AG04450 (cell line): ENCODE data around the gene CENATAC. TPM values are rescaled to one million over a fixed set of nuclear protein-coding genes. Genes with fewer than 3 reads are reported as not detected.

Experiments
- CTCF ChIA-PET: fragments of 300-600, 350-600 bp; formaldehyde crosslinking; extraction: SDS; loops from one replicate; lab custom pipeline; 2022; ENCODE audit warnings: antibody characterized with exemption, inconsistent platforms; lab: Charles Lee
- POLR2A ChIA-PET: fragments of 350-600 bp; formaldehyde crosslinking; extraction: SDS; loops from one replicate; lab custom pipeline; 2021; ENCODE audit warnings: antibody characterized with exemption, inconsistent platforms; lab: Yijun Ruan, JAX
- DNase-seq: peaks from one replicate; pipeline ENCODE4 v3.0.0-alpha.2; 2011; ENCODE audit warnings: low read depth, low spot score
- H3K27ac ChIP-seq: one replicate; pipeline ENCODE4 v1.5.1; 2012; ENCODE audit warnings: low read depth, low read length, control low read depth
- H3K27me3 ChIP-seq: one replicate; pipeline ENCODE4 v1.6.0; 2012; ENCODE audit warnings: low read length; ENCODE audit not compliant: control insufficient read depth, insufficient read depth
- H3K4me3 ChIP-seq: 2 replicates; pipeline ENCODE4 v1.5.1; 2011; ENCODE audit warnings: mild to moderate bottlenecking, low read depth, low read length, control low read depth
- H3K9me3 ChIP-seq: 2 replicates; pipeline ENCODE4 v1.5.1; 2012; ENCODE audit warnings: low read length; ENCODE audit not compliant: control insufficient read depth, insufficient read depth
- CTCF ChIP-seq: IDR thresholded peaks from 2 replicates; pipeline ENCODE4 v1.5.1; 2011; ENCODE audit warnings: low read depth, low read length, control low read depth, inconsistent platforms
- polyA plus RNA-seq: library from polyadenylated mRNA; depleted of rRNA; stranded (reverse); fragments of >200 nt; gene quantifications from 2 replicates; pipeline ENCODE4 v1.2.3, GENCODE V29; 2011; rRNA removed
- small RNA-seq: library from RNA; depleted of rRNA; stranded (forward); fragments of <200 nt; gene quantifications from one replicate; pipeline ENCODE3, GENCODE V24; 2012; ENCODE audit warnings: low read depth; ENCODE audit not compliant: insufficient read length

CENATAC gene
- polyA plus RNA-seq, 1 experiment = 13.5 TPM

DNA sequence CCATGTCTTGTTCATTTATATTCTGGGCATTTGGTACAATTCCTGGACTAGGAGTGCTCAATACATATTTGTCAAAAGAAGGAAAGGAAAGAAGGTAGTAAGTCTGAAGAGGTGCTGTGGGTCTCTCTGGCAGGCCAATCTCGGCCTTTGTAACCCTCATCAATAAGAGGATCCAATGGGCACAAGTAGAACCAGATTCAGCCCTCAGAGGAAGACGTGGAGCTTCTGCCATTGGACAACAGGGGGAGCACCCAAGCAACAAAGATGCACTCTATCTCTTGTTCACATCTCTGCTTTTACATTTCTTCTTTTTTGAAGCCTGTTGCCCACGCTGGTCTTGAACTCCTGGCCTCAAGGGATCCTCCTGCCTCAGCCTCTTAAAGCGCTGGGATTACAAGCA lies 67.4 kb downstream of the CENATAC start:
- peak; percentile 59 for TF ChIP-seq CTCF
- Histone ChIP-seq H3K4me3 (no peak overlapping the region), H3K9me3 (no peaks in the 10 kb centered on the region), H3K27ac (no peak overlapping the region), H3K27me3 (no peaks in the 10 kb centered on the region)
- CTCF ChIA-PET = interaction anchor here (0.6 to 1.5 kb wide), 3 partner anchors 10 to 131 kb away, joined by 3 to 4 read pairs (median 3); no protein-coding TSS in a partner anchor
- no peak for DNase-seq
- POLR2A ChIA-PET = interaction anchor here (0.7 kb wide), 1 partner anchor 104 kb away, joined by 3 read pairs; no protein-coding TSS in a partner anchor

Small RNA genes within 50 kb of the gene (small RNA-seq; reads per million reads assigned to genes)
- not detected for gene AP003392.2
- not detected for gene RF00017
- not detected for gene RF00019

Other genes starting within 250 kb of the CENATAC start
- gene DDX6, start 207.0 kb upstream of the CENATAC start, polyA plus RNA-seq = 68.8 and 81.8 TPM in 2 replicates
- gene CXCR5, start 114.2 kb upstream of the CENATAC start, polyA plus RNA-seq = not detected in 2 replicates
- gene BCL9L, start 72.2 kb upstream of the CENATAC start, polyA plus RNA-seq = 2.5 and 5.7 TPM in 2 replicates
- 0.20 TPM in 1 of 2 replicates, not detected in the other for gene UPK2, start 41.8 kb upstream of the CENATAC start, polyA plus RNA-seq
- not detected in 2 replicates for gene FOXR1, start 26.4 kb upstream of the CENATAC start, polyA plus RNA-seq
- 819 and 1,059 TPM in 2 replicates for gene RPS25, start 20.2 kb downstream of the CENATAC start, polyA plus RNA-seq
- gene TRAPPC4, start 20.6 kb downstream of the CENATAC start, polyA plus RNA-seq = 95.3 and 100 TPM in 2 replicates
- gene SLC37A4, start 32.7 kb downstream of the CENATAC start, polyA plus RNA-seq = 12.5 and 14.9 TPM in 2 replicates
- 123 and 144 TPM in 2 replicates for gene HYOU1, start 59.1 kb downstream of the CENATAC start, polyA plus RNA-seq
- 9.9 and 19.9 TPM in 2 replicates for gene VPS11, start 69.7 kb downstream of the CENATAC start, polyA plus RNA-seq
- gene HMBS, start 86.7 kb downstream of the CENATAC start, polyA plus RNA-seq = 38.5 and 43.3 TPM in 2 replicates
- 59.2 and 62.5 TPM in 2 replicates for gene DPAGT1, start 103.7 kb downstream of the CENATAC start, polyA plus RNA-seq
- gene C2CD2L, start 109.2 kb downstream of the CENATAC start, polyA plus RNA-seq = 2.8 and 3.4 TPM in 2 replicates
- gene HINFP, start 123.4 kb downstream of the CENATAC start, polyA plus RNA-seq = 14.9 and 16.4 TPM in 2 replicates
- 0.21 and 0.30 TPM in 2 replicates for gene ABCG4, start 150.9 kb downstream of the CENATAC start, polyA plus RNA-seq
- 4.7 and 6.4 TPM in 2 replicates for gene NLRX1, start 170.6 kb downstream of the CENATAC start, polyA plus RNA-seq
- not detected in 2 replicates for gene NHERF4, start 187.3 kb downstream of the CENATAC start, polyA plus RNA-seq
- 19.9 and 24.3 TPM in 2 replicates for gene CBL, start 208.2 kb downstream of the CENATAC start, polyA plus RNA-seq